ENCODE data around the gene MEGF10.

GRCh38 chr5:127331890-127332649 lies 41.5 kb downstream of the MEGF10 start:
- TF ChIP-seq GLIS3 (CRISPR knock-in tag; IDR thresholded peaks at IDR 0.05): no peak
- TF ChIP-seq, protein P1, sequence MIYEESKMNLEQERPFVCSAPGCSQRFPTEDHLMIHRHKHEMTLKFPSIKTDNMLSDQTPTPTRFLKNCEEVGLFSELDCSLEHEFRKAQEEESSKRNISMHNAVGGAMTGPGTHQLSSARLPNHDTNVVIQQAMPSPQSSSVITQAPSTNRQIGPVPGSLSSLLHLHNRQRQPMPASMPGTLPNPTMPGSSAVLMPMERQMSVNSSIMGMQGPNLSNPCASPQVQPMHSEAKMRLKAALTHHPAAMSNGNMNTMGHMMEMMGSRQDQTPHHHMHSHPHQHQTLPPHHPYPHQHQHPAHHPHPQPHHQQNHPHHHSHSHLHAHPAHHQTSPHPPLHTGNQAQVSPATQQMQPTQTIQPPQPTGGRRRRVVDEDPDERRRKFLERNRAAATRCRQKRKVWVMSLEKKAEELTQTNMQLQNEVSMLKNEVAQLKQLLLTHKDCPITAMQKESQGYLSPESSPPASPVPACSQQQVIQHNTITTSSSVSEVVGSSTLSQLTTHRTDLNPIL (CRISPR knock-in tag; IDR thresholded peaks at IDR 0.05; ENCODE audit: low read depth): no peak
- no peak for TF ChIP-seq ZNF70 (CRISPR knock-in tag; IDR thresholded peaks at IDR 0.05)
- no peak for TF ChIP-seq TCF4 (CRISPR knock-in tag; IDR thresholded peaks at IDR 0.05; ENCODE audit: borderline replicate concordance)
- no peak for TF ChIP-seq ZNF8 (CRISPR knock-in tag; IDR thresholded peaks at IDR 0.05)
- TF ChIP-seq TSHZ2 (CRISPR knock-in tag; IDR thresholded peaks at IDR 0.05): no peak

Data from SK-N-SH treated with all-trans-retinoic acid at 6 μM for 48 hours (cell line).